Measurements from ENCODE around the gene OR2A42. TPM values are rescaled to one million over a fixed set of nuclear protein-coding genes. Genes with fewer than 3 reads are reported as not detected.
"Not testable (repeated sequence)": the region's sequence is repeated elsewhere in the genome, so short reads cannot be mapped to it uniquely, and the experiment has no call there.

OR2A42 gene
- total RNA-seq, 2 experiments from 2014 or later = not detected

DNA sequence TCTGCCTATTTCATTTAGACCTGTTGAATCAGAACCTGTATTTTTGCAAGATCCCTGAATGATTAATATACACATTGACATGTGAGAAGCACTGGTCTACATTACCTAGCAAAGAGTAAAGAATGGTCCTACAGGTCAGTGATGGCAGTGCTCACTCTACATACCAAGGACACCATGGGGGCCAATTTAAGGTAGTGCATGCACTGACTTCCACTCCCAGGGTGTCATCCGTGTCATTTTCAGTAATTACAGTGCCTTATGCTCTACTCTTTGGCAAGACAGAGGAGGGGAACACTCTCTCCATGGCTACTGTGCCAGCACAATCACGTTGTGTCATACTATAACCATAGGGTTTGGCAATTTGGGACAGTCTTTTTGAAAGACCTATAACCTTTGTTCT lies 6.0 kb upstream of the OR2A42 start:
- BruUV-seq (replicated peaks); H3K4me2 ChIP-seq (ENCODE audit: low read length); H3K4me1 ChIP-seq (ENCODE audit: insufficient read depth, low read length, poor library complexity, severe bottlenecking); DNase-seq (ENCODE audit: low spot score); H4K20me1 ChIP-seq (ENCODE audit: insufficient read depth, low read length); H3K79me2 ChIP-seq (ENCODE audit: insufficient read depth, low read depth, low read length); CTCF ChIA-PET (ENCODE audit: unreplicated experiment); H2AFZ ChIP-seq (ENCODE audit: low read length); H3K4me3 ChIP-seq (ENCODE audit: low read depth, low read length, poor library complexity, severe bottlenecking); H3K36me3 ChIP-seq (ENCODE audit: insufficient read depth, low read length); intact Hi-C loops (cut with micrococcal nuclease; ENCODE audit: unreplicated experiment); H3K9me2 ChIP-seq (ENCODE audit: insufficient read depth, low read length); H3K27ac ChIP-seq (ENCODE audit: low read depth, low read length, poor library complexity, severe bottlenecking); H3K9me3 ChIP-seq (ENCODE audit: low read length); POLR2A ChIA-PET: not testable (repeated sequence)

DNA sequence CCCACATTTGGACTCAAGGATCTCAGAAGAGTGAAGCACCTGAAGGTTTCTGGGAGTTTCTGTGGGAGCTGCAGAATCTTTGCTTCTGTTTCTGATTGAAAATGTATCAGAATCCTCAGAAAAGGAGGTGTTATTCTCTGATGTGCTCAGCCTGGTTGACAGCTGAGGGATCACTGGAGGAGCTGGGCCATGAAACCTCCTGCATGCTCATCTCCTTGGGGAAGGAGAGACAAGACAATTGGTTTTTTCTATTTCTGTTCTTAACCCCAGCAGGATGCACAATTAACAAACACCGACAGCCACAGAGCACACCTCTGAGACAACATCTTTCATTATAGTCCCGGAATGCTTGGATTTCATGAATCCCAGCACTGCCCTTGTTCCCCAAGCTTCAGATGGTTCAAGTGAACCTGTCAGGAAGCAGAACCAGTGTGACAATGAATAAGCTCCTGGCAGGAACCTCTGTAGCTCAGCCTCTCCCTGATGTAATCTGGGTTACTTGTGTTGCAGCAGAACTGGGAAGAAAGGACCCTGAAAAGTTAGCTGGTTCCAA lies 799 bp downstream of the OR2A42 start:
- intact Hi-C loops (cut with micrococcal nuclease; ENCODE audit: unreplicated experiment); H4K20me1 ChIP-seq (ENCODE audit: insufficient read depth, low read length); H2AFZ ChIP-seq (ENCODE audit: low read length); POLR2A ChIA-PET; DNase-seq (ENCODE audit: low spot score); BruUV-seq (replicated peaks); H3K4me2 ChIP-seq (ENCODE audit: low read length); H3K4me3 ChIP-seq (ENCODE audit: low read depth, low read length, poor library complexity, severe bottlenecking); H3K36me3 ChIP-seq (ENCODE audit: insufficient read depth, low read length); H3K9me3 ChIP-seq (ENCODE audit: low read length); H3K4me1 ChIP-seq (ENCODE audit: insufficient read depth, low read length, poor library complexity, severe bottlenecking); H3K79me2 ChIP-seq (ENCODE audit: insufficient read depth, low read depth, low read length); CTCF ChIA-PET (ENCODE audit: unreplicated experiment); H3K9me2 ChIP-seq (ENCODE audit: insufficient read depth, low read length); H3K27ac ChIP-seq (ENCODE audit: low read depth, low read length, poor library complexity, severe bottlenecking): not testable (repeated sequence)

DNA sequence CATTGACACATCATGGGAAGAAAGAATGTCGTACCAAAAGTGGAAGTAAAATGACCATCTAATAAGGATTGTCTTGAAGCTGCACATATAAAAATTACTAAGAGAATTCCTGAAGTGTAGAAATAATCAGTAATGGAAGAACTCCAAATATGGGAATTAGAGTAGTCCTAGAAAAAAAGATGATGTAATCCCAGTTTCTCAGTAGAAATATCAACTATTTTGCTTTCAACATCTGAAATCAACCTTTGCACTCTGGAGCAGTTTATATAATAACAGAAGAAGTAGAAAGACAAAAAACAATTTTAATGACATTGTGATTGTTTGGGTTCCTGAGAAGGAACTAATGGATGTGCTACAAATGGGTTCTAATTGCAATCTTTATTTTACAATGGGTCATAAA lies 6.4 kb downstream of the OR2A42 start:
- H3K4me2 ChIP-seq (ENCODE audit: low read length); H3K27ac ChIP-seq (ENCODE audit: low read depth, low read length, poor library complexity, severe bottlenecking); CTCF ChIA-PET (ENCODE audit: unreplicated experiment); H3K36me3 ChIP-seq (ENCODE audit: insufficient read depth, low read length); DNase-seq (ENCODE audit: low spot score); H3K4me3 ChIP-seq (ENCODE audit: low read depth, low read length, poor library complexity, severe bottlenecking); H2AFZ ChIP-seq (ENCODE audit: low read length); H3K9me2 ChIP-seq (ENCODE audit: insufficient read depth, low read length); H3K4me1 ChIP-seq (ENCODE audit: insufficient read depth, low read length, poor library complexity, severe bottlenecking); H4K20me1 ChIP-seq (ENCODE audit: insufficient read depth, low read length); intact Hi-C loops (cut with micrococcal nuclease; ENCODE audit: unreplicated experiment); H3K9me3 ChIP-seq (ENCODE audit: low read length); H3K79me2 ChIP-seq (ENCODE audit: insufficient read depth, low read depth, low read length); BruUV-seq (replicated peaks); POLR2A ChIA-PET: not testable (repeated sequence)

GRCh38 chr7:144231027-144231426 lies 8.4 kb downstream of the OR2A42 start:
- intact Hi-C loops (cut with micrococcal nuclease; ENCODE audit: unreplicated experiment); H3K4me1 ChIP-seq (ENCODE audit: insufficient read depth, low read length, poor library complexity, severe bottlenecking); H3K9me3 ChIP-seq (ENCODE audit: low read length); H2AFZ ChIP-seq (ENCODE audit: low read length); CTCF ChIA-PET (ENCODE audit: unreplicated experiment); POLR2A ChIA-PET; H4K20me1 ChIP-seq (ENCODE audit: insufficient read depth, low read length); H3K4me2 ChIP-seq (ENCODE audit: low read length); H3K9me2 ChIP-seq (ENCODE audit: insufficient read depth, low read length); BruUV-seq (replicated peaks); DNase-seq (ENCODE audit: low spot score); H3K79me2 ChIP-seq (ENCODE audit: insufficient read depth, low read depth, low read length); H3K4me3 ChIP-seq (ENCODE audit: low read depth, low read length, poor library complexity, severe bottlenecking); H3K36me3 ChIP-seq (ENCODE audit: insufficient read depth, low read length); H3K27ac ChIP-seq (ENCODE audit: low read depth, low read length, poor library complexity, severe bottlenecking): not testable (repeated sequence)

DNA sequence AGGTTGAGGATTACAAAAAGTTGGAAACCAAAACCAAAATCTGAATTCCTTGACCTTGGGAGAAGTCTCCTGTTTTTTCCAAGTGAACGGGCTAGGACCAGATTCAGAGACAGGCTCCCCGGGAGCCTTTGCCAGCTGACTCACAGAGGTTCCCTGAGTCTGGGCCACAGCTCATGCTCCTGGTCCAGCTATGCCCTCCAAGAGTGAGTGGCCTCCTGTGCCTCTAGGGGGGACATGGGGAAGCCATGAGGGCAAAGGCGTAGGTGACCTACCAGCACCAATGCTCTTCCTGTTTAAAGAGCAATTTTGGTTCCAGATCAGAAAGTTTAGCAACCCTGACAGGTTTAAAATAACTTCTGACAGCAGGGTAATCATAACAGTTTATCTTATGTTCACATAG lies 10.6 kb downstream of the OR2A42 start:
- H3K79me2 ChIP-seq (ENCODE audit: insufficient read depth, low read depth, low read length); POLR2A ChIA-PET; H3K4me1 ChIP-seq (ENCODE audit: insufficient read depth, low read length, poor library complexity, severe bottlenecking); CTCF ChIA-PET (ENCODE audit: unreplicated experiment); H2AFZ ChIP-seq (ENCODE audit: low read length); H4K20me1 ChIP-seq (ENCODE audit: insufficient read depth, low read length); H3K4me3 ChIP-seq (ENCODE audit: low read depth, low read length, poor library complexity, severe bottlenecking); H3K4me2 ChIP-seq (ENCODE audit: low read length); H3K9me2 ChIP-seq (ENCODE audit: insufficient read depth, low read length); H3K36me3 ChIP-seq (ENCODE audit: insufficient read depth, low read length); H3K9me3 ChIP-seq (ENCODE audit: low read length); intact Hi-C loops (cut with micrococcal nuclease; ENCODE audit: unreplicated experiment); BruUV-seq (replicated peaks); DNase-seq (ENCODE audit: low spot score); H3K27ac ChIP-seq (ENCODE audit: low read depth, low read length, poor library complexity, severe bottlenecking): not testable (repeated sequence)

DNA sequence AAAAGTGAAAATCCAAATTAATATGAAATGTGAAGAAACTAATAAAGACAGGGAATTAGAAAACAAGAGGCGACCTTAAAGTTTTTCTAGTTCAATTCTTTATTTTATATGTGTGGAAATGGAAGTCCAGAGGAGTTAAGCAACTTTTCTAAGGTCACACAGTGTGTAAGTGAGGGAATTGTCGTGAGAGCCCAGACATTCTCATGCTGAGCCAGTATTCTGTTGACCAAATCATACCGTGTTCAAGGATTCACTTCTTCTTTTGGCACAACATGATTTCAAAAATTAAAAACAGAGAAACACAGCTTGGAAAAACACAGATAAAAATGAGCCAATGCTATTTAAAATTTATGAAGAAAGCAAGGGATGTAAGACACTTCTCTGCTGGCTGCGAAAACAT lies 12.5 kb downstream of the OR2A42 start:
- H2AFZ ChIP-seq (ENCODE audit: low read length); POLR2A ChIA-PET; H3K27ac ChIP-seq (ENCODE audit: low read depth, low read length, poor library complexity, severe bottlenecking); intact Hi-C loops (cut with micrococcal nuclease; ENCODE audit: unreplicated experiment); CTCF ChIA-PET (ENCODE audit: unreplicated experiment); H3K9me3 ChIP-seq (ENCODE audit: low read length); H4K20me1 ChIP-seq (ENCODE audit: insufficient read depth, low read length); H3K4me1 ChIP-seq (ENCODE audit: insufficient read depth, low read length, poor library complexity, severe bottlenecking); H3K36me3 ChIP-seq (ENCODE audit: insufficient read depth, low read length); BruUV-seq (replicated peaks); H3K9me2 ChIP-seq (ENCODE audit: insufficient read depth, low read length); DNase-seq (ENCODE audit: low spot score); H3K79me2 ChIP-seq (ENCODE audit: insufficient read depth, low read depth, low read length); H3K4me3 ChIP-seq (ENCODE audit: low read depth, low read length, poor library complexity, severe bottlenecking); H3K4me2 ChIP-seq (ENCODE audit: low read length): not testable (repeated sequence)

- POLR2A ChIA-PET; CTCF ChIA-PET (ENCODE audit: unreplicated experiment); H3K4me2 ChIP-seq (ENCODE audit: low read length); BruUV-seq (replicated peaks); H4K20me1 ChIP-seq (ENCODE audit: insufficient read depth, low read length); H3K4me1 ChIP-seq (ENCODE audit: insufficient read depth, low read length, poor library complexity, severe bottlenecking); intact Hi-C loops (cut with micrococcal nuclease; ENCODE audit: unreplicated experiment); H3K27ac ChIP-seq (ENCODE audit: low read depth, low read length, poor library complexity, severe bottlenecking); H3K79me2 ChIP-seq (ENCODE audit: insufficient read depth, low read depth, low read length); H2AFZ ChIP-seq (ENCODE audit: low read length); DNase-seq (ENCODE audit: low spot score); H3K4me3 ChIP-seq (ENCODE audit: low read depth, low read length, poor library complexity, severe bottlenecking); H3K36me3 ChIP-seq (ENCODE audit: insufficient read depth, low read length); H3K9me3 ChIP-seq (ENCODE audit: low read length); H3K9me2 ChIP-seq (ENCODE audit: insufficient read depth, low read length): not testable (repeated sequence)
Observed at GRCh38 chr7:144223675-144224074, 15.7 kb downstream of the OR2A42 start.
